ENCODE results near the gene HMGB4. TPM values are rescaled to one million over a fixed set of nuclear protein-coding genes. Genes with fewer than 3 reads are reported as not detected.

The HMGB4 gene
- total and polyA plus RNA-seq, 2 of the 4 experiments (the other 2 are of a cell fraction) = not detected

DNA sequence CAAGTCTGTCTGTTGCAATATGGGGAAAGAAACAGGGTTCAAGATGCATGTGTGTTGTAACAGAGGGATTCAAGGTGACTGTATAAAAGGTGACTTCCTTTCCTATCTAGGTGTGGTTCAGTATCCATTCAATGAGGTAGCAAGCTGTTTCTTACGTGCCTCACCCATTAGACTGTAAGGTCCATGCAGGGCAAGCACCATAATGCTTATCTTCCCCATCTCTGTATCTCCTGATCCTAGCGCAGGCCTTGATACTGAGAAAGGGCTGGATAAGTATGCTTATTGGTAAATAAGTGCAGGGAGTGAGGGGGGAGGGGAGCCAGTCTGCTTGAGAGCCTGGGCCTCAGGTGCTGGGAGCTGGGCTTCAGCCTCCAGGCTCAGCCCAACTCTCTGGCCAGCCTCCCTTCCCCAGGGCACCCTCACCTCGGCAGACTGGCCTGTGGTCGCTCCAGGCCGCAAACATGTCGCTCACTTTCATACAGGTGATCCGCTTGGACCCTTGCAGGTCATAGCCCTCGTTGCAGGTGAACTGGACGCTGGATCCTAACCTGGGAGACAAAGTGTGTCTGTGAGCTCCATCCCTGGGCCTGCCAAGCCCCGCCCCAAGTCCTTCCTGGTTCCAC is 44.5 kb upstream of the HMGB4 start:
- H3K9me3 ChIP-seq (ENCODE audit: control insufficient read depth, insufficient read depth, low read length) = peaks cover 34% of the 10 kb centered on the region
- 53% methylated on average over 5 of the region's 10 CpGs; no CpG with 5 or more reads in 1 of the 2 experiments for WGBS, 2 experiments (ENCODE audit: extremely low coverage in 2 of 2, insufficient read length in 1 of 2)
- no peaks in the 10 kb centered on the region for H3K27me3 ChIP-seq (ENCODE audit: control insufficient read depth, insufficient read depth, low read length)

More for the DNA sequence above, 44.5 kb upstream of the HMGB4 start:
- TF ChIP-seq, protein P1, sequence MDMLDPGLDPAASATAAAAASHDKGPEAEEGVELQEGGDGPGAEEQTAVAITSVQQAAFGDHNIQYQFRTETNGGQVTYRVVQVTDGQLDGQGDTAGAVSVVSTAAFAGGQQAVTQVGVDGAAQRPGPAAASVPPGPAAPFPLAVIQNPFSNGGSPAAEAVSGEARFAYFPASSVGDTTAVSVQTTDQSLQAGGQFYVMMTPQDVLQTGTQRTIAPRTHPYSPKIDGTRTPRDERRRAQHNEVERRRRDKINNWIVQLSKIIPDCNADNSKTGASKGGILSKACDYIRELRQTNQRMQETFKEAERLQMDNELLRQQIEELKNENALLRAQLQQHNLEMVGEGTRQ (IDR thresholded peaks at IDR 0.05; ENCODE audit: low read depth, low read length) = no peak
- TF ChIP-seq, protein P2, sequence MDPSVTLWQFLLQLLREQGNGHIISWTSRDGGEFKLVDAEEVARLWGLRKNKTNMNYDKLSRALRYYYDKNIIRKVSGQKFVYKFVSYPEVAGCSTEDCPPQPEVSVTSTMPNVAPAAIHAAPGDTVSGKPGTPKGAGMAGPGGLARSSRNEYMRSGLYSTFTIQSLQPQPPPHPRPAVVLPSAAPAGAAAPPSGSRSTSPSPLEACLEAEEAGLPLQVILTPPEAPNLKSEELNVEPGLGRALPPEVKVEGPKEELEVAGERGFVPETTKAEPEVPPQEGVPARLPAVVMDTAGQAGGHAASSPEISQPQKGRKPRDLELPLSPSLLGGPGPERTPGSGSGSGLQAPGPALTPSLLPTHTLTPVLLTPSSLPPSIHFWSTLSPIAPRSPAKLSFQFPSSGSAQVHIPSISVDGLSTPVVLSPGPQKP (IDR thresholded peaks at IDR 0.05; ENCODE audit: borderline replicate concordance, low read depth, low read length) = no peak
- TF ChIP-seq RFX5 (IDR thresholded peaks at IDR 0.05; ENCODE audit: low read depth, low read length) = no peak
- no peak for TF ChIP-seq CHD1 (IDR thresholded peaks at IDR 0.05; ENCODE audit: low read depth, low read length)
- no peak for TF ChIP-seq MAFK (IDR thresholded peaks at IDR 0.05; ENCODE audit: low read depth, low read length)
- no peak for TF ChIP-seq SMC3 (IDR thresholded peaks at IDR 0.05; ENCODE audit: low read depth, low read length)
- TF ChIP-seq FOS (IDR thresholded peaks at IDR 0.05; ENCODE audit: low read depth, low read length) = no peak
- no peak for TF ChIP-seq MAZ (IDR thresholded peaks at IDR 0.05; ENCODE audit: borderline replicate concordance, low read depth, low read length)
- TF ChIP-seq POLR2A (IDR thresholded peaks at IDR 0.05; ENCODE audit: low read depth, low read length) = no peak
- no peak for TF ChIP-seq BHLHE40 (IDR thresholded peaks at IDR 0.05; ENCODE audit: low read depth, low read length)
- TF ChIP-seq CEBPB (IDR thresholded peaks at IDR 0.05; ENCODE audit: low read depth, low read length) = no peak
- no peak for TF ChIP-seq RCOR1 (IDR thresholded peaks at IDR 0.05; ENCODE audit: insufficient replicate concordance, low read length)
- no peak for TF ChIP-seq RAD21 (IDR thresholded peaks at IDR 0.05; ENCODE audit: low read length)
- TF ChIP-seq MXI1 (IDR thresholded peaks at IDR 0.05; ENCODE audit: borderline replicate concordance, low read depth, low read length) = no peak
- H3K18ac ChIP-seq (ENCODE audit: low read depth, low read length) = no peak overlapping the region
- dilution Hi-C loops (cut with HindIII; ENCODE audit: low sequenced_read_pairs, unreplicated experiment) (no loop called here), in situ Hi-C loops (cut with MboI; ENCODE audit: low sequenced_read_pairs) (no loop called here), intact Hi-C loops (cut with micrococcal nuclease) (no loop called here)
- H2BK120ac ChIP-seq (ENCODE audit: low read depth, low read length) = no peak overlapping the region
- no peak overlapping the region for H2BK15ac ChIP-seq (ENCODE audit: low read depth, low read length)
- ChIA-PET POLR2A (ENCODE audit: unreplicated experiment) (no interaction called here), CTCF (no interaction called here)
- H3K56ac ChIP-seq (ENCODE audit: extremely low read depth, insufficient read depth, low read length) = no peak overlapping the region
- H4K8ac ChIP-seq (ENCODE audit: low read depth in 2 of 2, low read length in 2 of 2) = no peak overlapping the region
- no peak overlapping the region for H3K27ac ChIP-seq (ENCODE audit: insufficient read depth, low read length)
- H3K4me3 ChIP-seq (ENCODE audit: insufficient read depth, low read depth, low read length) = no peak overlapping the region
- no peak overlapping the region for H2AK9ac ChIP-seq (replicated peaks; ENCODE audit: low read depth, low read length, poor library complexity)
- no peaks in the 10 kb centered on the region; the same call in 1 of the 2 replicates for H3K4me1 ChIP-seq (ENCODE audit: control insufficient read depth, insufficient read depth, low read length)
- ATAC-seq (ENCODE audit: low read depth) (no peak), DNase-seq (no peak)
- no peak overlapping the region for H4K5ac ChIP-seq (ENCODE audit: low read depth, low read length)
- no peak overlapping the region for H3K14ac ChIP-seq (replicated peaks; ENCODE audit: low read depth, low read length)
- H2BK20ac ChIP-seq (ENCODE audit: low read depth, low read length) = no peak overlapping the region
- no peak overlapping the region for H3K9ac ChIP-seq (ENCODE audit: low read depth, low read length)
- H2AFZ ChIP-seq (replicated peaks; ENCODE audit: low read length, poor library complexity) = no peak overlapping the region
- no TSS peak for BruUV-seq (replicated peaks)
- H3K4ac ChIP-seq (ENCODE audit: low read depth, low read length) = no peak overlapping the region
- no peak overlapping the region for H3K4me2 ChIP-seq (ENCODE audit: low read depth, low read length)
- no peaks in the 10 kb centered on the region for H3K9me1 ChIP-seq (ENCODE audit: insufficient read depth, low read length)
- no peaks in the 10 kb centered on the region for H3K79me1 ChIP-seq (ENCODE audit: low read depth in 1 of 2, low read length in 2 of 2)
- no peaks in the 10 kb centered on the region for H3K36me3 ChIP-seq (ENCODE audit: control insufficient read depth, insufficient read depth, low read length)
- H4K20me1 ChIP-seq (ENCODE audit: insufficient read depth, low read length) = no peaks in the 10 kb centered on the region
- H2BK5ac ChIP-seq (ENCODE audit: low read depth, low read length, poor library complexity, severe bottlenecking) = no peak overlapping the region
- no peak overlapping the region for H3K23ac ChIP-seq (ENCODE audit: low read depth, low read length)
- no peak overlapping the region for H2AK5ac ChIP-seq (ENCODE audit: low read depth, low read length)
- H4K91ac ChIP-seq (ENCODE audit: insufficient read depth, low read depth, low read length) = no peak overlapping the region
